GM23338 (cell line): ENCODE results near the gene NINJ1. TPM values are rescaled to one million over a fixed set of nuclear protein-coding genes. Genes with fewer than 3 reads are reported as not detected.

Source experiments
- ATAC-seq: fragments of 200-7000 bp; cut with Tn5 transposase; 3 replicates; pipeline ENCODE4 v1.9.1; 2020
- DNase-seq: peaks from one replicate; pipeline ENCODE4 v3.0.0-alpha.2; 2015; ENCODE audit warnings: low spot score
- H2AFZ ChIP-seq: fragments of 200-600 bp; sonication (generic); 2 replicates; pipeline ENCODE4 v1.8.0; 2016; ENCODE audit warnings: antibody characterized with exemption, mild to moderate bottlenecking, moderate library complexity
- H3F3A ChIP-seq: fragments of 200-600 bp; sonication (generic); replicated peaks from 2 replicates; pipeline ENCODE4 v1.8.0; 2017; ENCODE audit warnings: antibody characterized with exemption, mixed run types, low read depth
- H3K27ac ChIP-seq: fragments of 200-600 bp; sonication (generic); 2 replicates; pipeline ENCODE4 v1.6.1; 2016; ENCODE audit warnings: low read depth
- H3K27me3 ChIP-seq: fragments of 200-600 bp; sonication (generic); 2 replicates; pipeline ENCODE4 v1.8.0; 2016; ENCODE audit warnings: mild to moderate bottlenecking, mixed run types, moderate library complexity; ENCODE audit not compliant: insufficient read depth
- H3K36me3 ChIP-seq: fragments of 200-600 bp; sonication (generic); 2 replicates; pipeline ENCODE4 v1.8.0; 2016; ENCODE audit warnings: mild to moderate bottlenecking; ENCODE audit not compliant: insufficient read depth
- H3K4me1 ChIP-seq: fragments of 200-600 bp; sonication (generic); 2 replicates; pipeline ENCODE4 v1.8.0; 2016; ENCODE audit warnings: mild to moderate bottlenecking, moderate library complexity; ENCODE audit not compliant: insufficient read depth
- H3K4me2 ChIP-seq: fragments of 200-600 bp; sonication (generic); 2 replicates; pipeline ENCODE4 v1.7.1; 2017; ENCODE audit warnings: mixed run types
- H3K4me3 ChIP-seq: fragments of 200-600 bp; sonication (generic); 2 replicates; pipeline ENCODE4 v1.6.1; 2016; ENCODE audit warnings: mixed run types
- H3K79me2 ChIP-seq: fragments of 200-600 bp; sonication (generic); replicated peaks from 2 replicates; pipeline ENCODE4 v1.8.0; 2017; ENCODE audit warnings: mild to moderate bottlenecking; ENCODE audit not compliant: insufficient read depth
- H3K9me2 ChIP-seq: fragments of 200-600 bp; sonication (generic); 2 replicates; pipeline ENCODE4 v1.8.0; 2017; ENCODE audit not compliant: insufficient read depth
- H4K20me1 ChIP-seq: fragments of 200-600 bp; sonication (generic); replicated peaks from 2 replicates; pipeline ENCODE4 v1.8.0; 2017; ENCODE audit warnings: mild to moderate bottlenecking; ENCODE audit not compliant: insufficient read depth
- H3K27ac Mint-ChIP-seq: 2 replicates; pipeline ENCODE4 v1.8.0; 2020; ENCODE audit warnings: inconsistent platforms, mild to moderate bottlenecking, moderate library complexity, mixed read lengths
- H3K27me3 Mint-ChIP-seq: 3 replicates; pipeline ENCODE4 v1.8.0; 2022; ENCODE audit warnings: low read depth, mild to moderate bottlenecking, moderate library complexity, mixed read lengths, inconsistent platforms; ENCODE audit not compliant: insufficient read depth, poor library complexity
- H3K36me3 Mint-ChIP-seq: 3 replicates; pipeline ENCODE4 v1.8.0; 2021; ENCODE audit warnings: low read depth, mild to moderate bottlenecking, inconsistent platforms, moderate library complexity, mixed read lengths
- H3K4me1 Mint-ChIP-seq: 3 replicates; pipeline ENCODE4 v1.8.0; 2020; ENCODE audit warnings: mild to moderate bottlenecking, inconsistent platforms, mixed read lengths
- H3K4me3 Mint-ChIP-seq: 3 replicates; pipeline ENCODE4 v1.8.0; 2021; ENCODE audit warnings: moderate library complexity, mild to moderate bottlenecking, inconsistent platforms, mixed read lengths
- H3K9me3 Mint-ChIP-seq: 3 replicates; pipeline ENCODE4 v1.8.0; 2020; ENCODE audit warnings: moderate library complexity, mild to moderate bottlenecking, inconsistent platforms, mixed read lengths
- CREB1 ChIP-seq: fragments of 250-450 bp; sonication (Bioruptor Pico); IDR thresholded peaks from 2 replicates; pipeline ENCODE4 v1.5.0; 2020; ENCODE audit warnings: low read depth, mild to moderate bottlenecking, moderate library complexity
- CTCF ChIP-seq, 2 experiments: fragments of 200-600 bp in 1 of 2; sonication (generic) in 1 of 2; conservative IDR thresholded peaks; 2 replicates each; pipeline versions ENCODE4 v1.5.1 to v1.6.1; 2016 to 2017; ENCODE audit warnings: antibody characterized with exemption in 2 of 2, low read depth in 2 of 2, mild to moderate bottlenecking in 2 of 2, moderate library complexity in 1 of 2
- ETS1 ChIP-seq: IDR thresholded peaks from 2 replicates; pipeline ENCODE4 v1.6.1; 2016; ENCODE audit warnings: antibody characterized with exemption
- EZH2 ChIP-seq: fragments of 200-600 bp; sonication (generic); IDR thresholded peaks from one replicate; pipeline ENCODE4 v1.8.0; 2017; ENCODE audit warnings: antibody characterized with exemption, mild to moderate bottlenecking, low read depth; ENCODE audit not compliant: unreplicated experiment
- EZH2phosphoT487 ChIP-seq: fragments of 200-600 bp; sonication (generic); IDR thresholded peaks from one replicate; pipeline ENCODE4 v1.8.1; 2018; ENCODE audit warnings: antibody characterized with exemption; ENCODE audit not compliant: unreplicated experiment
- JUNB ChIP-seq: IDR thresholded peaks from one replicate; pipeline ENCODE4 v1.6.1; 2016; ENCODE audit warnings: antibody characterized with exemption; ENCODE audit not compliant: unreplicated experiment
- NANOG ChIP-seq: IDR thresholded peaks from 2 replicates; pipeline ENCODE4 v1.6.1; 2016; ENCODE audit warnings: antibody characterized with exemption, borderline replicate concordance
- POLR2AphosphoS5 ChIP-seq: IDR thresholded peaks from 2 replicates; pipeline ENCODE4 v1.6.1; 2016; ENCODE audit warnings: antibody characterized with exemption, low read depth
- REST ChIP-seq: IDR thresholded peaks from one replicate; pipeline ENCODE4 v1.6.1; 2018; ENCODE audit warnings: antibody characterized with exemption; ENCODE audit not compliant: unreplicated experiment
- STAT1 ChIP-seq: IDR thresholded peaks from one replicate; pipeline ENCODE4 v1.6.1; 2016; ENCODE audit warnings: antibody characterized with exemption; ENCODE audit not compliant: unreplicated experiment
- ZNF114 ChIP-seq: fragments of 250-450 bp; sonication (Bioruptor Pico); IDR thresholded peaks from 2 replicates; pipeline ENCODE4 v1.5.0; 2020; ENCODE audit warnings: mild to moderate bottlenecking, moderate library complexity
- ZNF331 ChIP-seq: fragments of 250-450 bp; sonication (Bioruptor Pico); IDR thresholded peaks from 2 replicates; pipeline ENCODE4 v1.5.0; 2020; ENCODE audit warnings: low read depth, mild to moderate bottlenecking, moderate library complexity
- ZNF462 ChIP-seq: fragments of 250-450 bp; sonication (Bioruptor Pico); IDR thresholded peaks from 2 replicates; pipeline ENCODE4 v1.5.0; 2020; ENCODE audit warnings: mild to moderate bottlenecking, moderate library complexity
- polyA plus RNA-seq: library from polyadenylated mRNA; unstranded; fragments of >200 nt; fragmentation: Nextera tagmentation; extraction: Ambion mirVana; gene quantifications from 2 replicates; pipeline ENCODE4 v1.2.1, GENCODE V29; 2016
- total RNA-seq: library from RNA; depleted of rRNA; stranded (reverse); fragments of >200 nt; shearing (Covaris generic); gene quantifications from 2 replicates; pipeline ENCODE4 v1.2.3, GENCODE V29; 2014

NINJ1 gene
- total and polyA plus RNA-seq, 2 experiments from 2014 or later, result 36.3 to 39.7 TPM

- no peak overlapping the region for H3K4me2 ChIP-seq
- TF ChIP-seq JUNB (no peak), EZH2phosphoT487 (no peak), STAT1 (no peak), POLR2AphosphoS5 (no peak), ZNF331 (CRISPR knock-in tag) (no peak), CREB1 (CRISPR knock-in tag) (no peak), EZH2 (no peak), ZNF114 (CRISPR knock-in tag) (no peak), REST (no peak), CTCF (conservative IDR thresholded peaks at IDR 0.05; ENCODE audit: low read depth in 2 of 2) (no peak), ZNF462 (CRISPR knock-in tag) (no peak), NANOG (no peak), ETS1 (no peak)
- H2AFZ ChIP-seq, result no peak overlapping the region
- Mint-ChIP-seq H3K27me3 (peaks cover 1% of the 10 kb centered on the region), H3K4me1 (peaks cover 6% of the 10 kb centered on the region; the same call in 2 of the 3 replicates), H3K36me3 (no peaks in the 10 kb centered on the region), H3K9me3 (no peaks in the 10 kb centered on the region; the same call in 2 of the 3 replicates), H3K27ac (no peak overlapping the region), H3K4me3 (no peak overlapping the region)
- H3K36me3 ChIP-seq, result no peaks in the 10 kb centered on the region
- no peaks in the 10 kb centered on the region for H3K79me2 ChIP-seq
- H3K27ac ChIP-seq, result no peak overlapping the region
- ATAC-seq (no peak), DNase-seq (no peak)
- no peaks in the 10 kb centered on the region; the same call in 1 of the 2 replicates for H3K9me2 ChIP-seq
- no peaks in the 10 kb centered on the region for H3F3A ChIP-seq
- no peaks in the 10 kb centered on the region for H3K27me3 ChIP-seq
- H3K4me1 ChIP-seq, result no peaks in the 10 kb centered on the region
- H4K20me1 ChIP-seq, result no peaks in the 10 kb centered on the region
- H3K4me3 ChIP-seq, result no peak overlapping the region
These were observed 14.7 kb upstream of the NINJ1 start for GRCh38 chr9:93148721-93149120.
